PC-3 (cell line): Measurements from ENCODE around the gene MTPN.

Experiments
- CTCF ChIP-seq: fragments of 300-600 bp; sonication (generic); conservative IDR thresholded peaks from 2 replicates; pipeline ENCODE4 v1.5.1; 2017; ENCODE audit warnings: antibody characterized with exemption, low read depth, mild to moderate bottlenecking, low read length
- EZH2 ChIP-seq: fragments of 300-600 bp; sonication (generic); IDR thresholded peaks from one replicate; pipeline ENCODE4 v1.6.1; 2017; ENCODE audit warnings: antibody characterized with exemption, mild to moderate bottlenecking, low read length; ENCODE audit not compliant: unreplicated experiment
- EZH2phosphoT487 ChIP-seq: fragments of 300-600 bp; sonication (generic); IDR thresholded peaks from 2 replicates; pipeline ENCODE4 v1.6.1; 2018; ENCODE audit warnings: mild to moderate bottlenecking, antibody characterized with exemption, low read length, borderline replicate concordance

GRCh38 chr7:135933509-135934188 lies 43.5 kb downstream of the MTPN start:
- TF ChIP-seq CTCF: no peak
- no peak for TF ChIP-seq EZH2
- no peak for TF ChIP-seq EZH2phosphoT487
